Inferior parietal cortex (tissue), 1 donor: ENCODE measurements around the gene LMBR1.
"Not testable (repeated sequence)": the region's sequence is repeated elsewhere in the genome, so short reads cannot be mapped to it uniquely, and the experiment has no call there.

Experiments
- DNase-seq: peaks from one replicate; pipeline ENCODE4 v3.0.0-alpha.2; 2016; ENCODE audit errors: extremely low spot score

LMBR1 gene

GRCh38 chr7:156892821-156893706, at the start of gene LMBR1:
TSS of gene LMBR1 (minus strand) at chr7:156893183. CDS start at chr7:156892993, 190 bp downstream.
- peak; percentile 87 for DNase-seq

GRCh38 chr7:156942708-156943090, 49.7 kb upstream of the LMBR1 start:
- DNase-seq: no peak

- no peak for DNase-seq
These were observed 48.6 kb upstream of the LMBR1 start for GRCh38 chr7:156941393-156942182.

GRCh38 chr7:156940421-156941122, 47.6 kb upstream of the LMBR1 start:
- no peak for DNase-seq

GRCh38 chr7:156936766-156937165, 43.8 kb upstream of the LMBR1 start:
- not testable (repeated sequence) for DNase-seq

- DNase-seq: no peak
These were observed 42.3 kb upstream of the LMBR1 start for GRCh38 chr7:156935250-156935649.

- no peak for DNase-seq
These were observed 39.0 kb upstream of the LMBR1 start for GRCh38 chr7:156932006-156932405.

GRCh38 chr7:156929789-156930539, 37.0 kb upstream of the LMBR1 start:
- DNase-seq: no peak

- no peak for DNase-seq
These were observed 35.4 kb upstream of the LMBR1 start for GRCh38 chr7:156928406-156928747.

- no peak for DNase-seq
These were observed 34.8 kb upstream of the LMBR1 start for GRCh38 chr7:156927571-156928405.

GRCh38 chr7:156925821-156926220, 32.8 kb upstream of the LMBR1 start:
- DNase-seq: not testable (repeated sequence)

- not testable (repeated sequence) for DNase-seq
These were observed 29.3 kb upstream of the LMBR1 start for GRCh38 chr7:156922304-156922703.

- not testable (repeated sequence) for DNase-seq
These were observed 27.7 kb upstream of the LMBR1 start for GRCh38 chr7:156920487-156921373.

- DNase-seq: no peak
These were observed 27.1 kb upstream of the LMBR1 start for GRCh38 chr7:156920076-156920475.

- no peak for DNase-seq
These were observed 26.2 kb upstream of the LMBR1 start for GRCh38 chr7:156919132-156919713.

GRCh38 chr7:156918635-156919034, 25.7 kb upstream of the LMBR1 start:
- DNase-seq: no peak

GRCh38 chr7:156909574-156910252, 16.7 kb upstream of the LMBR1 start:
- DNase-seq: not testable (repeated sequence)

- no peak for DNase-seq
These were observed 14.7 kb upstream of the LMBR1 start for GRCh38 chr7:156907656-156908055.
